GM21786 (cell line): Measurements from ENCODE around the gene BRINP2.

Experiments used
- ATAC-seq: cut with Tn5 transposase; IDR thresholded peaks from one replicate; pipeline ENCODE4 v1.9.1; 2021; ENCODE audit not compliant: unreplicated experiment

BRINP2 gene

DNA sequence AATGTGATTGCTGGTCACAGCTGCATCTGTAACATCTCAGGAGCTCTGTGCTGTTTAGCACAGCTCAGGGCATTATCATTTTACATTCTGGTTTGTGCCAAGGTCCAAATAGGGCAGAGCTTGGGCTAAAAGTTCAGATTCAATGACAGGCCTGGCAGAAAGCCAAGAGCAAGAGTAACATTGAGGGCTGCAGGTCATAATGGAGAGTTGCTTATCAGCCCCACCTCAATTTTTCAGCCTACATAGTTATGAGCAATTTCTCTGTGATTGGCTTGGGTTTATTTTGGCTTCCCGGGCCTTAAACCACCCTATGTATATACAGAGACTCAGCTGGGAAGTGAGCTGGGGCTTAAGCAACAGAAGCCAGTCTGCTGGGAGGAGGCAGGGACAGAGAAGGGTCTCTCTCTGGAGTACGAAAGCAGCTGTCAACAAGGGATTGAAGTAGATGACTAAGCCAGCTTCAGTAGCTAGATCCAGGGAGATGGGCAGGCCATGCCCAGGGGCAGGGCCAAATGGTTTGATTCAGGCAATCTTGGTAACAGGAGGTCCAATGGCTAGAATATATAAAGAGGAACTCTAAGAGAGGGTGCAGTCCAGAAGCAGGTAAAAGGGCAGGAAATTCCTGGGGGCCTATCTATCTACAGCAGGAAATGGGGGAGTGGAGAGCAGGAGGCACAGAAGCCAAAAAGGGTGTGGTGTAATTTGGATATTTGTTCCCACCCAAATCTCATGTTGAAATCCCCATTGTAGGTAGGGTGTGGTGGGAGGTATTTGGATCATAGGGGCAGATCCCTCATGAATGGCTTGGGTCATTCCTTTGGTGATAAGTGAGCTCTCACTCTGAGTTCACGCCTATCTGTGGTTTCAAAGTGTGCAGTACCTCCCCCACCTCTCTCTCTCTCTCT lies 49.0 kb downstream of the BRINP2 start:
- ATAC-seq, result no peak

DNA sequence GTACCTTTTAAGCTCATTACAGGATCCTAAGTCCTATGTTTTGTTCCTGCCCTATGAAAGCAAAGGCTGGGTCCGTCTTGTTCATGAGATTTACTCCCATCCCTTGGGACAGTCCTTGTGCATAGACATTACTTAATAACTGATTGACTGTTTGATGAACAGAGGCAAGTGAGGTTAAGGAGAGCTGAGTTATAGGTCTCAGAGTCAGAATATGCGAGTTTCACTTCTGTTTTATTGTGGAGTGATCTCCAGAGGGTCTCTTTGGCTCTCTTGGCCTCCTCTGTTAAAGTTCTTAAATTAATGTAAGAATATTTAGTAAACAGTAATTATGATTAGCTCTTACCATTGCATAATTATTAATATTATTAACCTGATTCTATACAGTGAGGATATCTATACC lies 52.6 kb downstream of the BRINP2 start:
- no peak for ATAC-seq

DNA sequence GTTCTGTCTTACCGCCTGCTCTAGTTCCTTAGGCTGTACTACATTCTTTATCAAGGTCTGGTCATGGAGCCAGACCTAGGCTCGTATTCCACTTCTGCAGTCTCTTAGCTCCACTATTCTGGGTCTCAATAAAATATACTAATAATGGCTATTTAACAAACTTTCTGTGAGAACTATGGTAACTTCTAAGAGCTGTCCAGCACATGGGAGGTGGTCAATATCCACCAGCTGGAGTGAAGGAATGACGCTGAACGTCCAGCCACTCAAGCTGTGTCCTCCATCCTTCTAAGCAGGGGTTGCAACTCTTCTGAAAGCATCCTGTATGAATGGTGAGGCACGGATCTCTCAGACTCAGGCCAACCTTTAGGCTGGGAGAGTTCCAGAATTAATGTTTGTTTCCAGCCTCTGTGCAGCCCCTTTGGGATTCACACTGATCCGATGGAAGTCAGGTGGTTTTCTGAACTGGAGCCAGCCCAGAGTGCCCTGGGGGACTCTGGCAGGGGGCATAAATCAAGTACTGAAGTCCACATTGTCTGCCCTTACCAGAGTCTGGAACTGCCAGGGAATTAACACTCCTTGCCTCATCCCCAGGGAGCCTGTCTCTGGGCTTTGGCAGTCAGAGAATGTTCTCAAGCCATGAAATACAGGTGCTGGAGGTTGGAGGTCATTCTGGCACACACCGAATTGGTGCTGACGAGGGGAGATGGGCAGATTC lies 57.4 kb downstream of the BRINP2 start:
- ATAC-seq, result no peak

DNA sequence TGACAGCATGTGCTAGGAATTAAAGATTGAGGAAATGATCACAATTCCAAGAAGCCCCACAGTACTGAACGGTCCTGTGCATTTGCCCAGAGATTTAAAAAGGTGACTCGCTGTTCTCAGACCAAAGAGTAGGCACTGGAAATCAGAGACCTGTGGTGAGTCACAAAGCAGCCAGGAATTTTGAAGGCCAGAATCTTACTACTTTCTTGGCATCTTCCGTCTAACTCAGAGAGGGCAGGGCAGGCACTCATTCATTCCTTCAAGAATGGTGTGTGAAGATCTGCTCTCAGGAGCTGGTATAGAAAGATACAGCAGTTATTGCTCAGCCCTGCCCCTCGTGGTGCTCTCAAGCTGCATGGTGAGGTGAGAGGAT lies 57.9 kb downstream of the BRINP2 start:
- no peak for ATAC-seq

DNA sequence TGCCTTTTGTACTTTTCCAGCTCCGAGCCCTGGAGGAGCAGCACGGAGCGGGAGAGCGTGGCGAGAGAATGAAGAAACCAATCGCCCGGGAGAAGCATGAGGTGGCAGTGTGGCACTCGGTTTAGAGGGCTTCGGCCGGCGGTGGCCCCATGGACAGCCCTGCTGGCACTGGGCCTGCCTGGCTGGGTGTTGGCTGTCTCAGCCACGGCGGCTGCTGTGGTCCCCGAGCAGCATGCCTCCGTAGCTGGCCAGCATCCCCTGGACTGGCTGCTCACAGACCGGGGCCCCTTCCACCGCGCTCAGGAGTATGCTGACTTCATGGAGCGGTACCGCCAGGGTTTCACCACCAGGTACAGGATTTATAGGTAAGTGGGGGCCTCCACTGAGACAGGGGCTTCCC lies 59.0 kb downstream of the BRINP2 start:
- ATAC-seq, result no peak

DNA sequence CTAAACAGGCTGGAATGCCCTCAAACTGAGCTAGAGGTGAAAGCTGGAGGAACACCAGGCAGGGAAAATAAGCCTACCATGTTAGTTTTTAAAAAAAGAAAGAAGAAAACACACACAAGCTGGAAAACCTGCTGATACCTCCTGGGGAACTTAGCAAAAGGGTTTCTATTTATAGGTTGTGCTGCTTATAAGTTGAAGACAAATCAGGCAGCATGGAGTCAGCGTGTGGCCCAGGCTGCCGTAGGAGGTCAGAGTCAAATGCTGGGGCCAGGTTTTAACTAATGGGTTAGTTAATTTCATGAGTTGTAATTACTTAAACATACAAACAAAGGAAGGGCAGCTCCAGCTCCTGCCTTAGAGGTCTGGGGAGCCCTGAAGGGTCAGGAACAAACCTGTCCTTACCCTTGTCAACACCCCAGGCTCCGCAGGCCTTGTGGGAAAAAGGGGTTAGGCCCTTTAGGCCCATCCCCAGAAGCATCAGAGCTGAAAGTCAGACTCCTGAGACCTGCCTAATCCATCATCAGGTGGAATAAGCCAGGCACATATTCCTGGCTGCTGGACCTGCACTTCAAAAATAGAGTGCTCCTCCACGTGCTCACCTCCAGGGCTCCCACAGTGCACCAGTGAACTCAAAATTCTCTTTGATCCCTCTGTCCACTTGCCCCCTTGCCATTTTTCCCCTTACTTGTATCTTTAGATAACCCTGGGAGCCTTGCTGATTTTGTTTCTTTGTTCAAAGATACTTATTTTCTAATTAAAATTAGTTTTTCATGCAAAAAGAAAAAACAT lies 59.7 kb downstream of the BRINP2 start:
- no peak for ATAC-seq

DNA sequence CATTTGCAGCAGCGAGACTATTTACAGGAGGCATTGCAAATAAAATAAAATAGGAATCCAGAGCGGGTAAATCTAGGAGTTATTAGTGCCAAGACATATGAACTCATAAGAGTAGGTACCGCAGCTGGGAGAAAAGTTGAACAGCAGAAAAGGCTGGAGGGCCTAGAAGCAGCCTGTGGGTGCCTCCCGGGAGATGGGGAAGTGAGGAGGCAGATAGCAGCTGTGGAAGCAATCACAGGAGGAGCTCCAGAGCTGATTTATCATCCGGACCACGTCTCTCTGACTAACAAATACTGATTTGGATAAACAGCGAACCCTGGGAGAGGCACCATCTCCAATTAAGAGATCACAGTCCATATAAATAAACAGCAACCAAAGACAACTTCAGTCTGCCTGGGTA lies 64.6 kb downstream of the BRINP2 start:
- no peak for ATAC-seq

DNA sequence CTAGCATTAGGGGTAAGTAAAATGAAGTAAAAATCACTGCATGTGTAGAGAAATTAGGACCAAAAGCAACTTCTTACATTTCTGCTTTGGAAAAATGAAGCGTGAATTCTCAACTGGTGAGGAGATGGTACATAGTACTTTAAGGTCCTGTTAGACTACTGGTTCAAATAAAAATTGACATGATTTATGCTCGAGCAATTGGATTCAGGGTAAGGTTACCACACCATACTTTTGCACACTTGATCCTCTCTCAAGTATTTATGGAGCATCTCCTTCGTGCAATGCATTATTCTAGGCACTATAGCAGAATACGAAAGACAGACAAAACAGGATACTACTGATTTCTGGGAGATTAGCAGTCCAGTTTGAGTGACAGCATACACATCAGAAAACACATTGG lies 66.2 kb downstream of the BRINP2 start:
- no peak for ATAC-seq

DNA sequence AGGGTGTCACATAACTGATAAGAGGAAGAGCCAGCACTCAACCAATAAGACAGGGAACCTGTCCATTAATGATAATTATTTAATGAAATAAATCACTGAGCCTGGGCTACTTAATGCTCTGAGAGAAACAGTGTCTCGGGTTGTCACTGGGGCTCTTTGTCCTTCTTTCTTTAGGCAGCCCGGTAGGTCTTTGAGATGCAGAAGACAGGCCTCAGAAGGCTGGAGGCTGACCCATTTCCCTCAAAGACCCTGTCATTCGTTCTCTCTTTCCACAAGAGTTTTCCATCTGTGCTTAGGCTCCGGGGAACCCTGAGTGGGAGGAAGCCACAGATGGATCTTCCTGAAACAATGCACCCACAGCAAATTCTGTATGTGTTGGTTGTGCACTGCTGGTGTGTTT lies 68.2 kb downstream of the BRINP2 start:
- ATAC-seq, result no peak

DNA sequence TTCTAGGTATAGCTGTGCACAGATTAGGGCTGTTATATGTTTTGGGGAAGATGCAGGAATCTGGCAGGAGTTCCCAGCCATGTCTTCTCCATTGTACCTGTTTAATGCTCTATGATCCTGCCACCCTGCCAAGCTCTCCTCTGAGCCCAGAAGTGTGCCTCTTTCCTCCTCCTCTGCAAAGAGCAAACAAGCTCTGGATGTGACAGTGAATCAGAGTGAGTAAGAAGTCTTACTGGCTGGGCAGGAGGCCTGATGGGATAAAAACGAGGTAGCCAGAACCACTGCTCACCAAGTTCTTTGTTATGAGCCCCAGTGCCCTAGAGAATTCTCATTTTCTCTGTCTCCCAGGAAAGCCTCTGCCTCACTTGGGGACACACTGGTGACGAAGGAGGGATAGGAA lies 69.0 kb downstream of the BRINP2 start:
- ATAC-seq, result no peak

DNA sequence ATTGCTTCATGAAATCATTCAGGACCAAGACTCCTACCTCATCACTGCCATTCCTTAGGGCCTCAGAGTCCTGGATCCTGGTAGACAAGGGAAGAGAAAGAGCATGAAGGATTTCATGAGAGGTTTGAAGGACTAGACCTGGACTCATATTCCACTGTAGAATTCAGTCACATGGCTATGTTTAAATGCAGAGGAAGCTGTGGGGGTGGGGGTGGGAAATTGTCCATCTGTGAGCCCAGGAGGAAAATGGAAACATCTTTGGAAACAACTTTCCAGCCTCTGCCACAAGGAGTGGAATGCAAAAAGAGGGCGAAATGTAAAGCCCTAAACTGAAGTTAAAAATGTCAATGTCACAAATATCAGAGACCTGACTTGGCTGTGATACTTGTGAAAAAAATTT lies 73.0 kb downstream of the BRINP2 start:
- ATAC-seq, result no peak

DNA sequence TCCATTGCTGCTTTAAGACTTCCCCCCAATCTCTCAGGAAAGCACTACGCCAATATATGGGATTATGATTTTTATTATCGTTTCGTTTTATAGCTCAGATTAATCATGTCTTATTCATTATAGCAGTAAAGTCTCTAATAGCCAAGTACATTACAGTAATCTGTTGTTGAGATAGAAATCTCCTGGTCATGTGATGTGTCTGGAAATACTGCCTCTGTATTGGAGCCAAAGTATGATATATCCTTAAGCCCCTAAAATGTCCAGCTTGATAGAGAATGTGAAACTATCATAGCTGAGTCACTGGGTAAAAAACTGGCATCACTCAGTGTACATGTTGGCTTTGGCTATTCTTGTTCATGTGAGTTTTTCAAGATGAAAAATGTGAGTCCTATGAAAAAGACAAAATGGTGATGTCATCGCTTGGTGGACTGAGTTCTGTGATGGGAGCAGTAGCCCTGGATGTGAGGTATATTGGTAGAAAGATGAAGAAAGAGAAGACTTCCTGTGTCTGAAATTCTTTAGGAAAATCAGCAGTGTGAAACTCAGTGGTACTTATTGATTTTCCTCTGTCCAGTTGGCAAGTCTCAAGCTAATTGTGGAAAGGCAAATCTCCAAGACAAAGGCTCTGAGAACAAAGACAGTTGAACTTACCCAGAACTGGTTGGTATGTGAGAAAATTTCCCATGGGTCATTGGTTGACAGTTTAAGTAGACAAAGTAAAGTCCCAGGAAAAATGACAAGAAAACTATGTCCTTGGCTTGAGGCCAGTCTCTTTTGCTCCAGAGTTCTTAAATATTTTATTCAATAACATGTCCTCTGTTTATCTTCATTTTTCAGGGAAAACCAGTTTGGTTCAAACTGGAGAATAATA lies 76.2 kb downstream of the BRINP2 start:
- no peak for ATAC-seq

DNA sequence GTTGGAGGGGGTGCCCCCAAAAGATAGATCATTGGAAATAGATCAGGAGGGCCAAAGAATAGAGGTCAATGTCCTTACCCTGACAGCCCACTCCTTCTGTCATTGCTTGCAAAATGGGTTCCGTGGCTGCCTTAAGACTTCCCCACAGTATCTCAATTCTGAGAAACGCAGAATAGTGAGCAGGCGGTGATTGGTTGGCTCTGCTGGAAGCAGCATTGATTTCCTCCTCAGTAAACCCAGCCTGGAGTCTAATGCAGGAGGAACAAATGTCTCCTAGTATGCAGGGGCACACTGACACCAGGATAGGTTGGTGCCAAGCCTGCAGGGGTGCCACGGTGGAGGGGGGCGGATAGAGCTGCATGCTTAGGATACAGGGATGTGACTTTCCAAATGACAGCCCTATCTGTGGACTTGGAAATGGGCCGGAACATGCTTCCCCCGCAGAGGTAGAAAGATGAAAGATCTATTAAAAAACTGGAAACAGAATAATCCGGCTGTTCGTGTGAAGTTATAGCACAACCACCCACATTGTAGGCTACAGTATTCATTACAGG lies 76.9 kb downstream of the BRINP2 start:
- no peak for ATAC-seq

DNA sequence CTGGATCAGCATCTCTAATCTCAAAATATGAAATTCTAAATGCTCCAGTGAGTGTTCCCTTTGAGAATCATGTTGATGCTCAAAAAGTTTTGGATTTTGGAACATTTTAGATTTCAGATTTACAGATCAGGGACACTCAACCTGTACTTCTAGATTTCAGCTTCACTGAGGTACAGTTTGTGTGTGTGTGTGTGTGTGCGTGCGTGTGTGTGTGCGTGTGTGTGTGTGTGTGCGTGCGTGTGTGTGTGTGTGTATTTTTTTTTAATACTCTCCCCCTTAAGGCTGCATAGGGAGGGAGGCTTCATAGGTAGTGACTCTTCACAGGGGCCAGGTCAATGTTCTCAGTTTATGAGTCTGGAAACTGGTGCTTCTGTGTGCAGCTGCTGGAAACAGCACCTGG lies 77.5 kb downstream of the BRINP2 start:
- no peak for ATAC-seq

DNA sequence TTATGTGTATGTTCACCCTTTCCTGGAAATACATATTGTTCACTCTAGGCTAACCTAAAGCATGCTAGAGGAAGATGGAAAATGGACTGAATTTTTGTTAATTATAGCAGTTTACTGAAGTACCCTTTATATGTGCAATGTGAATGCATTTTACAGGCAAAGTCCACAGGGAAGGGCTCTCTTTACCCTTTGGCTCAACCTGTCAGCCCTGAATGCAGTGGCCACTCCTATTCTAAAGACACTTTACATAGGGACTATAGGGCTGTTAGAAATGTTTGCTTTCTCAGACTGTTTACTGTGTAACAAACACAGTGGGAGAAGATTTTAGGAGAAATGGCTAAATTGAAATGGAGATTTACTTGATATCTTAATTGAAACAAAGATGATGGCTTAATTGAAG lies 78.5 kb downstream of the BRINP2 start:
- ATAC-seq, result no peak

DNA sequence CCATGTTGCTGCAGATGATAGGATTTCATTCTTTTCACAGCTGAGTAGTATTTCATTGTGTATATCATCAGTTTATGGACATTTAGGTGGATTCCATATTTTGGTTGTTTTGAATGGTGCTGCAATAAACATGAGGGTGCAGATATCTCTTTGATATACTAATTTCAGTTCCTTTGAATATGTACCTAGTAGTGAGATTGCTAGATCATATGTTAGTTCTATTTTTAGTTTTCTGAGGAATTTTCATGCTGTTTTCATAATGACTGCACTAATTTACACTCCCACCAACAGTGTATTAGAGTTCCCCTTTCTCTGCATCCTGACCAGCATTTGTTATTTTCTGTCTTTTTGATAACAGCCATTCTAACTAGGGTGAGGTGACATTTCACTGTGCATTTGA lies 82.1 kb downstream of the BRINP2 start:
- no peak for ATAC-seq

DNA sequence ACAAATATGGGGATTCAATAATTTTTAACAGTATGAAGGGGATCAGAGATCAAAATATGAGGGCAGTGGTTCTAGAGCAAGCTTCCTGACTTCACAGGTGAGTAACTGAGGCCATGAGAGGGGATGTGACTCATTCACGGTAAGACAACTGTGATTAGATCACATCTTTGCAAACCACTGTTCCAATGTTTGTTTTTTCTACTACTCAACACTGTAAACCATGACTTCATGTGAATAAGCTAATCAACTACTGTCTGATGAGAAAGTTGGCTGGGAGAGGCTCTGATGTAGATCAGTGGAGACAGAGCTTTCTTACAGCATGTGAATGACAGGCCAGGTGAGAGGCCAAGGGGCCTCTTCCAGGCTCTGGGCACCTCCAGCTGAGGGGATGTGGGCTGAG lies 84.7 kb downstream of the BRINP2 start:
- no peak for ATAC-seq

DNA sequence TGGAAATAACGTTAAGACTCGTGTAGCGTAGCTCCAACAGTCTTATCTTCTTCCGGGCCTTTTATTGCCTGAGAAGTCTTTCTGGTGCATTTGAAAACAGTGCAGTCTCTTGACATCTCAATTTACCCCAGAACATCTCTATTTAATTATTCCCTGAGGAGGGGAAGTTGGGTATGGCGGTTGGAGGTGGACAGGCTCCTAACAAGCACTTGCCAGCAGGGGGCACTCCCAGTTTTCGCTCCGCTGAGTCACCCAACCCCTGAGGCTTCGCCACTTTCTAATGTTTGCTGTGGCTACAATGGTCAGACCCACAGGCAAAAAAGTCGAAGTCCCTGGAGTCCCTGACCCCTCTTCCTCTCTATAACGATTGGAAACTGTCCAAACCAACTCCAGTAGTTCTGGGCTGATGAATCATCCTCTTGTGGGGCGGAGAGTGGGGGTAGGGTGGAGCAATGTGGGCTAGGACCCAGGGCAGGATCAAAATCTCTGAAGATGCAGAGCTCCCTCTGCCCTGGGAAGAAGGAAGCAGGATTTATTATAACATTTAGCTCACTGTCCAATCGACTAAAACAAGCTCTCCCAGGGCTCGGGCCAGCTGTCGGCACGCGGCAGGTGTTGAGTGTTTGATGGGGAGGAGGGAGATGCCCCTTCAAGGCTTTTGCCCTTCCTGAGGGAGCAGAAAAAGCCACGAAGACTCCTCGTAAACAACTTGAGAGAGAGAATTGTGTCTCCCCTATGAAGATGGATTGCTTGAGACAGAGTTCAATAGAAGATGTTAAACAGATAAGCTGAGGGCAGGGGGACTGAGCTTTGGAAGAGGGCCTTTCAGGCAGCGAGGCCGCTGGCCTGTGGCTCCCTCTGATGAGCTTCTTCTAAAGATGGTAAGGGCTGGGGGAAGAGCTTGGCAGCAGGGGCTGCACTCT lies 85.7 kb downstream of the BRINP2 start:
- no peak for ATAC-seq

DNA sequence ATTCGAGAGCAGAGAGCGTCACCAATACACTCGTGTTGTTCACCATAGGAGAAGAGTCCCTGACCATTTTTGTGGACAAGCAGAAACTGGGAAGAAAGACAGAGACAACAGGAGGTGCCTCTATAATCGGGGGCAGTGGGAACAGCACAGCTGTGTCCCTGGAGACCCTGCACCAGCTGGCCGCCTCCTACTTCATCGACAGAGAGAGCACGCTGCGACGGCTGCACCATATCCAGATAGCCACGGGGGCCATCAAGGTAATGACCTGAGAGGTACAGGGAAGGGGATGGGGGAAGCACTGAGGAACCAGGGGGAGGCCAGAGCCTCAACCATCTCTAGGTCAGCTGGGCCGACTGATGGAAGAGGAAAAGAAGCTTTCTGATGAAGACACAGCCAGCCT lies 86.4 kb downstream of the BRINP2 start:
- ATAC-seq, result no peak
